HCT116 (cell line): ENCODE measurements around the gene LRBA.

ENCODE experiments used
- ATF3 ChIP-seq: IDR thresholded peaks from 2 replicates; pipeline ENCODE4 v1.6.1; 2012
- CEBPB ChIP-seq: IDR thresholded peaks from 2 replicates; pipeline ENCODE4 v1.6.1; 2012; ENCODE audit warnings: low read depth
- CTCF ChIP-seq, 3 experiments: fragments of 200-600 bp in 1 of 3; sonication (generic) in 1 of 3; IDR thresholded peaks in 2 of 3; conservative IDR thresholded peaks in 1 of 3; 2 replicates each; pipeline ENCODE4 v1.5.1; 2012 to 2017; ENCODE audit warnings: low read depth in 2 of 3, low read length in 2 of 3, antibody characterized with exemption in 1 of 3, borderline replicate concordance in 1 of 3, control low read depth in 1 of 3, mild to moderate bottlenecking in 1 of 3, mixed read lengths in 1 of 3, mixed run types in 1 of 3, moderate library complexity in 1 of 3; ENCODE audit not compliant: insufficient read depth in 1 of 3
- EZH2 ChIP-seq: fragments of 200-600 bp; sonication (generic); IDR thresholded peaks from 2 replicates; pipeline ENCODE4 v1.6.1; 2017; ENCODE audit warnings: antibody characterized with exemption, mixed run types
- JUND ChIP-seq: IDR thresholded peaks from 2 replicates; pipeline ENCODE4 v1.6.1; 2012
- POLR2AphosphoS5 ChIP-seq: IDR thresholded peaks from 2 replicates; pipeline ENCODE4 v1.6.1; 2011; ENCODE audit warnings: mild to moderate bottlenecking, low read depth, low read length, moderate library complexity
- RAD21 ChIP-seq: IDR thresholded peaks from 2 replicates; pipeline ENCODE4 v1.6.1; 2012; ENCODE audit warnings: low read depth, mild to moderate bottlenecking
- REST ChIP-seq: IDR thresholded peaks from 2 replicates; pipeline ENCODE4 v1.6.1; 2012; ENCODE audit warnings: low read depth
- SIN3A ChIP-seq: IDR thresholded peaks from 2 replicates; pipeline ENCODE4 v1.6.1; 2012; ENCODE audit warnings: low read depth
- SP1 ChIP-seq: IDR thresholded peaks from 2 replicates; pipeline ENCODE4 v1.6.1; 2012; ENCODE audit warnings: low read depth
- SRF ChIP-seq: IDR thresholded peaks from 2 replicates; pipeline ENCODE4 v1.6.1; 2012; ENCODE audit warnings: low read depth
- YY1 ChIP-seq: IDR thresholded peaks from 2 replicates; pipeline ENCODE4 v1.6.1; 2011; ENCODE audit warnings: low read length, low read depth, moderate library complexity, mild to moderate bottlenecking; ENCODE audit not compliant: insufficient replicate concordance; ENCODE audit errors: extremely low read depth
- ZBTB33 ChIP-seq: IDR thresholded peaks from 2 replicates; pipeline ENCODE4 v1.6.1; 2011; ENCODE audit warnings: mild to moderate bottlenecking, low read length, moderate library complexity; ENCODE audit not compliant: insufficient replicate concordance; ENCODE audit errors: extremely low read depth

- no peak for TF ChIP-seq CTCF (IDR thresholded peaks at IDR 0.05 in 2 of 3, conservative IDR thresholded peaks at IDR 0.05 in 1 of 3; ENCODE audit: borderline replicate concordance in 1 of 3, insufficient read depth in 1 of 3, low read depth in 2 of 3, low read length in 2 of 3)
- no peak for TF ChIP-seq SRF
- no peak for TF ChIP-seq POLR2AphosphoS5
- TF ChIP-seq YY1: no peak
- TF ChIP-seq RAD21: no peak
- no peak for TF ChIP-seq CEBPB
- TF ChIP-seq JUND: no peak
- no peak for TF ChIP-seq SIN3A
- no peak for TF ChIP-seq ZBTB33
- TF ChIP-seq ATF3: no peak
- TF ChIP-seq EZH2: no peak
- no peak for TF ChIP-seq REST
- TF ChIP-seq SP1: no peak
Measured at GRCh38 chr4:150970685-150971151, 44.4 kb downstream of the LRBA start.
